ENCODE measurements around the gene GPR158.
"Not testable (repeated sequence)": the region's sequence is repeated elsewhere in the genome, so short reads cannot be mapped to it uniquely, and the experiment has no call there.

The GPR158 gene

GRCh38 chr10:25296324-25296723 is 121.5 kb downstream of the GPR158 start:
- DNase-seq (ENCODE audit: low read depth), result no peak

GRCh38 chr10:25297466-25297865 is 122.7 kb downstream of the GPR158 start:
- DNase-seq (ENCODE audit: low read depth), result no peak

GRCh38 chr10:25300073-25300472 is 125.3 kb downstream of the GPR158 start:
- no peak for DNase-seq (ENCODE audit: low read depth)

GRCh38 chr10:25304606-25305005 is 129.8 kb downstream of the GPR158 start:
- no peak for DNase-seq (ENCODE audit: low read depth)

GRCh38 chr10:25306386-25306785 is 131.6 kb downstream of the GPR158 start:
- no peak for DNase-seq (ENCODE audit: low read depth)

GRCh38 chr10:25308278-25308677 is 133.5 kb downstream of the GPR158 start:
- DNase-seq (ENCODE audit: low read depth), result no peak

- DNase-seq (ENCODE audit: low read depth), result not testable (repeated sequence)
Measured at GRCh38 chr10:25317596-25318211, 142.9 kb downstream of the GPR158 start.

- DNase-seq (ENCODE audit: low read depth), result no peak
Measured at GRCh38 chr10:25327273-25327672, 152.5 kb downstream of the GPR158 start.

- no peak for DNase-seq (ENCODE audit: low read depth)
Measured at GRCh38 chr10:25328361-25328760, 153.6 kb downstream of the GPR158 start.

- DNase-seq (ENCODE audit: low read depth), result not testable (repeated sequence)
Measured at GRCh38 chr10:25329587-25329986, 154.8 kb downstream of the GPR158 start.

- DNase-seq (ENCODE audit: low read depth), result no peak
Measured at GRCh38 chr10:25334445-25334844, 159.6 kb downstream of the GPR158 start.

- no peak for DNase-seq (ENCODE audit: low read depth)
Measured at GRCh38 chr10:25336330-25336729, 161.5 kb downstream of the GPR158 start.

- no peak for DNase-seq (ENCODE audit: low read depth)
Measured at GRCh38 chr10:25338271-25338670, 163.5 kb downstream of the GPR158 start.

GRCh38 chr10:25339966-25340365 is 165.2 kb downstream of the GPR158 start:
- DNase-seq (ENCODE audit: low read depth), result no peak

GRCh38 chr10:25349520-25349919 is 174.7 kb downstream of the GPR158 start:
- DNase-seq (ENCODE audit: low read depth), result no peak

- no peak for DNase-seq (ENCODE audit: low read depth)
Measured at GRCh38 chr10:25356609-25357008, 181.8 kb downstream of the GPR158 start.

GRCh38 chr10:25357269-25357668 is 182.5 kb downstream of the GPR158 start:
- no peak for DNase-seq (ENCODE audit: low read depth)

- no peak for DNase-seq (ENCODE audit: low read depth)
Measured at GRCh38 chr10:25382029-25382810, 207.4 kb downstream of the GPR158 start.

GRCh38 chr10:25382901-25383300 is 208.1 kb downstream of the GPR158 start:
- DNase-seq (ENCODE audit: low read depth), result not testable (repeated sequence)

- no peak for DNase-seq (ENCODE audit: low read depth)
Measured at GRCh38 chr10:25383686-25384085, 208.9 kb downstream of the GPR158 start.

- DNase-seq (ENCODE audit: low read depth), result no peak
Measured at GRCh38 chr10:25384618-25385017, 209.8 kb downstream of the GPR158 start.

- no peak for DNase-seq (ENCODE audit: low read depth)
Measured at GRCh38 chr10:25388188-25388861, 213.5 kb downstream of the GPR158 start.

- DNase-seq (ENCODE audit: low read depth), result no peak
Measured at GRCh38 chr10:25388862-25389206, 214.0 kb downstream of the GPR158 start.
